Endothelial cell of umbilical vein (primary cell): ENCODE measurements around the gene CEACAM5. TPM values are rescaled to one million over a fixed set of nuclear protein-coding genes. Genes with fewer than 3 reads are reported as not detected.

Source experiments
- BruUV-seq: library from RNA; stranded (reverse); fragments of 400-500 nt; replicated peaks from 2 replicates; lab custom pipeline; 2021; lab: Mats Ljungman, UMichigan
- CTCF ChIA-PET: fragments of 300-600, 350-600 bp; sonication (Branson Sonifier 250); formaldehyde crosslinking; loops from one replicate; lab custom pipeline; 2021; ENCODE audit warnings: antibody characterized with exemption, inconsistent platforms; lab: Charles Lee
- POLR2A ChIA-PET: fragments of 300-600, 350-600 bp; sonication (Branson Sonifier 250); formaldehyde crosslinking; loops from one replicate; lab custom pipeline; 2021; ENCODE audit warnings: antibody characterized with exemption, inconsistent platforms; lab: Charles Lee
- DNase-seq: peaks from one replicate; pipeline ENCODE4 v3.0.0-alpha.2; 2011; ENCODE audit warnings: low read depth, low spot score
- FAIRE-seq: peaks from 2 replicates; lab custom pipeline; 2011; peaks lifted over from hg19 to GRCh38; lab: Jason Lieb, UNC
- H2AFZ ChIP-seq: 2 replicates; pipeline ENCODE4 v1.6.0; 2012; ENCODE audit warnings: low read depth, low read length, control low read depth, inconsistent platforms
- H3K27ac ChIP-seq: 2 replicates; pipeline ENCODE4 v1.5.1; 2011; ENCODE audit warnings: low read depth, mild to moderate bottlenecking, control low read depth, low read length, moderate library complexity; ENCODE audit not compliant: insufficient read depth
- H3K27me3 ChIP-seq, 2 experiments: 2 replicates each; pipeline versions ENCODE4 v1.6.0 to v1.6.1; 2011; ENCODE audit warnings: low read length in 2 of 2, mixed read lengths in 1 of 2; ENCODE audit not compliant: control insufficient read depth in 2 of 2, insufficient read depth in 2 of 2
- H3K36me3 ChIP-seq, 2 experiments: 2 replicates in 1 of 2; 3 replicates in 1 of 2; pipeline ENCODE4 v1.5.1; 2011; ENCODE audit warnings: low read length in 2 of 2, mild to moderate bottlenecking in 1 of 2, moderate library complexity in 1 of 2; ENCODE audit not compliant: control insufficient read depth in 2 of 2, insufficient read depth in 2 of 2; ENCODE audit errors: extremely low read depth in 1 of 2
- H3K4me1 ChIP-seq: 3 replicates; pipeline ENCODE4 v1.5.1; 2011; ENCODE audit warnings: mild to moderate bottlenecking, low read length; ENCODE audit not compliant: control insufficient read depth, insufficient read depth; ENCODE audit errors: extremely low read depth
- H3K4me2 ChIP-seq: 2 replicates; pipeline ENCODE4 v1.6.1; 2011; ENCODE audit warnings: low read length, control low read depth, mixed read lengths; ENCODE audit not compliant: insufficient read depth
- H3K4me3 ChIP-seq, 3 experiments: fragments of 200-600 bp in 1 of 3; sonication (generic), shearing (Covaris generic) in 1 of 3; replicated peaks in 1 of 3; 2 replicates each; pipeline ENCODE4 v1.5.1; 2011 to 2016; ENCODE audit warnings: control low read depth in 3 of 3, low read length in 3 of 3, mild to moderate bottlenecking in 2 of 3, inconsistent platforms in 1 of 3, low read depth in 1 of 3, moderate library complexity in 1 of 3; ENCODE audit not compliant: insufficient read depth in 1 of 3
- H3K79me2 ChIP-seq: 2 replicates; pipeline ENCODE4 v1.6.0; 2012; ENCODE audit warnings: low read length, inconsistent platforms; ENCODE audit not compliant: control insufficient read depth, insufficient read depth
- H3K9ac ChIP-seq: replicated peaks from 2 replicates; pipeline ENCODE3; 2011; ENCODE audit warnings: low read length, control low read depth; ENCODE audit not compliant: insufficient read depth; ENCODE audit errors: extremely low read depth
- H3K9me1 ChIP-seq: replicated peaks from 3 replicates; pipeline ENCODE4 v1.6.0; 2011; ENCODE audit warnings: mild to moderate bottlenecking, low read length; ENCODE audit not compliant: control insufficient read depth, insufficient read depth; ENCODE audit errors: extremely low read depth
- H3K9me3 ChIP-seq: replicated peaks from 2 replicates; pipeline ENCODE4 v1.5.1; 2012; ENCODE audit warnings: low read length, inconsistent platforms; ENCODE audit not compliant: control insufficient read depth, insufficient read depth
- H4K20me1 ChIP-seq: replicated peaks from 2 replicates; pipeline ENCODE3; 2011; ENCODE audit warnings: mild to moderate bottlenecking, low read length; ENCODE audit not compliant: control insufficient read depth, insufficient read depth; ENCODE audit errors: extremely low read depth
- FOS ChIP-seq: IDR thresholded peaks from 2 replicates; pipeline ENCODE4 v1.6.1; 2011; ENCODE audit warnings: mild to moderate bottlenecking, low read length, moderate library complexity, borderline replicate concordance; ENCODE audit not compliant: insufficient read depth
- GATA2 ChIP-seq: IDR thresholded peaks from 2 replicates; pipeline ENCODE4 v1.7.0; 2011; ENCODE audit warnings: low read depth, mild to moderate bottlenecking, moderate library complexity, mixed read lengths, low read length; ENCODE audit not compliant: insufficient read length, insufficient read depth
- JUN ChIP-seq: IDR thresholded peaks from 2 replicates; pipeline ENCODE4 v1.6.1; 2011; ENCODE audit warnings: borderline replicate concordance, low read depth; ENCODE audit not compliant: insufficient read length, insufficient read depth
- MYC ChIP-seq: IDR thresholded peaks from one replicate; pipeline ENCODE4 v1.6.1; 2011; ENCODE audit warnings: mild to moderate bottlenecking, low read depth, low read length
- POLR2A ChIP-seq: IDR thresholded peaks from 2 replicates; pipeline ENCODE4 v1.6.1; 2012; ENCODE audit warnings: low read depth, mild to moderate bottlenecking, control low read depth, low read length
- POLR2AphosphoS5 ChIP-seq: IDR thresholded peaks from 2 replicates; pipeline ENCODE4 v1.6.1; 2012; ENCODE audit warnings: low read depth, mild to moderate bottlenecking, control low read depth, low read length, moderate library complexity; ENCODE audit not compliant: insufficient read depth
- dilution Hi-C: fragments of 300-500 bp; cut with MboI; formaldehyde crosslinking; loops from one replicate; pipeline ENCODE4 v1.15.0; 2019; ENCODE audit warnings: low sequenced_read_pairs; ENCODE audit not compliant: extremely low pct_ligation_motif_present
- intact Hi-C: fragments of 100-400 bp; cut with micrococcal nuclease; formaldehyde crosslinking; loops from one replicate; pipeline ENCODE4 v1.10.0; 2022
- polyA plus RNA-seq, 4 experiments: library from polyadenylated mRNA; depleted of rRNA in 3 of 4; stranded (reverse) in 3 of 4; unstranded in 1 of 4; fragments of >200 nt; gene quantifications; 2 replicates each; pipeline versions ENCODE4 v1.2.1 to v1.2.3, GENCODE V29; 2011 to 2012; ENCODE audit warnings: missing spikeins in 1 of 4
- total RNA-seq: library from RNA; stranded (reverse); gene quantifications from 2 replicates; pipeline ENCODE4 v1.2.3, GENCODE V29; 2021
- TF ChIP-seq, protein P1 (sequence below): IDR thresholded peaks from 2 replicates; pipeline ENCODE4 v1.6.1; 2011; ENCODE audit not compliant: insufficient read depth, insufficient read length

Gene CEACAM5
- total and polyA plus RNA-seq, 2 donors (not counting 3 experiments of a cell fraction or from before 2014, with no cell fraction given): not detected

DNA sequence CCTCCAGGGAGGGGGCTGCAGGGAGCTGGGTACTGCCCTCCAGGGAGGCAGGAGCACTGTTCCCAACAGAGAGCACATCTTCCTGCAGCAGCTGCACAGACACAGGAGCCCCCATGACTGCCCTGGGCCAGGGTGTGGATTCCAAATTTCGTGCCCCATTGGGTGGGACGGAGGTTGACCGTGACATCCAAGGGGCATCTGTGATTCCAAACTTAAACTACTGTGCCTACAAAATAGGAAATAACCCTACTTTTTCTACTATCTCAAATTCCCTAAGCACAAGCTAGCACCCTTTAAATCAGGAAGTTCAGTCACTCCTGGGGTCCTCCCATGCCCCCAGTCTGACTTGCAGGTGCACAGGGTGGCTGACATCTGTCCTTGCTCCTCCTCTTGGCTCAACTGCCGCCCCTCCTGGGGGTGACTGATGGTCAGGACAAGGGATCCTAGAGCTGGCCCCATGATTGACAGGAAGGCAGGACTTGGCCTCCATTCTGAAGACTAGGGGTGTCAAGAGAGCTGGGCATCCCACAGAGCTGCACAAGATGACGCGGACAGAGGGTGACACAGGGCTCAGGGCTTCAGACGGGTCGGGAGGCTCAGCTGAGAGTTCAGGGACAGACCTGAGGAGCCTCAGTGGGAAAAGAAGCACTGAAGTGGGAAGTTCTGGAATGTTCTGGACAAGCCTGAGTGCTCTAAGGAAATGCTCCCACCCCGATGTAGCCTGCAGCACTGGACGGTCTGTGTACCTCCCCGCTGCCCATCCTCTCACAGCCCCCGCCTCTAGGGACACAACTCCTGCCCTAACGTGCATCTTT, 7.8 kb upstream of the CEACAM5 start:
- no peak overlapping the region for H2AFZ ChIP-seq
- H3K4me3 ChIP-seq: no peak overlapping the region
- H3K27me3 ChIP-seq: no peaks in the 10 kb centered on the region
- no peaks in the 10 kb centered on the region for H3K36me3 ChIP-seq
- dilution Hi-C loops: no loop called here
- H3K79me2 ChIP-seq: no peaks in the 10 kb centered on the region
- no peaks in the 10 kb centered on the region for H4K20me1 ChIP-seq
- no peak overlapping the region for H3K27ac ChIP-seq
- no peak for DNase-seq
- no peaks in the 10 kb centered on the region for H3K4me1 ChIP-seq
- intact Hi-C loops: no loop called here
- H3K9ac ChIP-seq: no peak overlapping the region
- H3K9me3 ChIP-seq: no peaks in the 10 kb centered on the region
- CTCF ChIA-PET: interaction anchor here (1.2 kb wide), 3 partner anchors 9 to 59 kb away, joined by 3 to 4 read pairs (median 3); no protein-coding TSS in a partner anchor
- no peak for FAIRE-seq
- H3K4me2 ChIP-seq: no peak overlapping the region
- H3K9me1 ChIP-seq: no peaks in the 10 kb centered on the region
- POLR2A ChIA-PET: no interaction called here
- BruUV-seq: no TSS peak
- TF ChIP-seq GATA2 (no peak), POLR2A (no peak), FOS (no peak), JUN (no peak), POLR2AphosphoS5 (no peak), MYC (no peak)
- TF ChIP-seq, protein P1, sequence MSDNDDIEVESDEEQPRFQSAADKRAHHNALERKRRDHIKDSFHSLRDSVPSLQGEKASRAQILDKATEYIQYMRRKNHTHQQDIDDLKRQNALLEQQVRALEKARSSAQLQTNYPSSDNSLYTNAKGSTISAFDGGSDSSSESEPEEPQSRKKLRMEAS: no peak
